GM18909 (cell line): Measurements from ENCODE around the gene MFSD11.

Source experiments
- ATAC-seq: cut with Tn5 transposase; IDR thresholded peaks from one replicate; pipeline ENCODE4 v1.9.1; 2021; ENCODE audit warnings: mild to moderate bottlenecking; ENCODE audit not compliant: unreplicated experiment, poor library complexity

Gene MFSD11

DNA sequence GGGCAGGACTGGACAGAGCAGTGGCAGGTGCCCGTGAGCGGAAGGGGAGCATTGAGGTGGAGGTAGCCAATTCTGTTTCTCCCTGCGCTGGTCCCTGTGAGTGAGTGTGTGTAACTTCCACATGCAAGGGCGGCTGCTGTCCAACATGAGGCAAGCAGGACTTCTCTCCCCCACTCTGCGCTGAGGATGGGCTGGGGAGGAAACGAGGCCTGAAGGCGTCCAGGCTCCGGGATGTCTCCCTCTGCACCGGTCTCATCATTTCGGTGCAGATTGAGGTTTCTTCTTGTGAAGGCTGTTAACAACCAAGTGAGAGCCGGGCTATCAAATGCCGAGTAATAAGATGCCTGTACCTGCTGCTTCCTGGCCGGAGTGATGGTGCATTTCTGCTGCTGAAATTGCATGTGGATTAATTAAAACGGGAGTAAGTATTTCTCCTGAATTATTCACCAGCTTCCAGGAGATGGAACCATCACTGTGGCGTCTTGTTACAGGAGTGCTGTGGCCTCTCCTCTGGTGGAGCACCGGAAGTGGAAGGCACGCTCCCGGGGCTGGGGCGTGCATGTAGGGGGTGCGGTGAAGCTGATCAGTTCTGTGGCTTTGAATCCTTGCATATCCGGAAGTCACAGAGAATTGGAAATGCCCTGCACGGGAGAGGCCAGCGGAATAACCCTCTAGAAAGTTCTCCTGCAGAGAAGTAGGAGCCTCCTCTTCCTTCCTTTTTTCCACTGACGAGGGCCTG, 88.6 kb downstream of the MFSD11 start:
- ATAC-seq: no peak

DNA sequence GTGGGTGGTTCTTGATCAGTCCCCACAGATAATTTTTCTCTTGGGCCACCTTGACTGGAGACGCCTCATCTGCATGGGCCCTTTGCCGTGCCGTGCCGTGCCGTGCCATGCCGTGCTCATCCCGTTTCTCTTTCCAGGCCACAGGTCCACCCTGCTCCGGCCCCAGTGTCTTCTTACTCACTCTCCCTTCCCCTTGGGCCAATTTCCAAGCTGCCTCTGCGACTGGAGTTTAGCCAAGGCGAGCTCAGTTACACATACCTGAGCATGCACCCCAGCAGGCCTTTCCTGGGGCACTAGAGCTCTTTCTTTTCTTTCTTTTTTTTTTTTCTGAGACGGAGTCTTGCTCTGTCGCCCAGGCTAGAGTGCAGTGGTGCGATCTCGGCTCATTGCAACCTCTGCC, 89.8 kb downstream of the MFSD11 start:
- no peak for ATAC-seq
